Right lobe of liver (tissue), 6 donors: ENCODE data around the gene SPDYE1. TPM values are rescaled to one million over a fixed set of nuclear protein-coding genes. Genes with fewer than 3 reads are reported as not detected.
A peak's percentile ranks its signal among the peaks of the same experiment; 100 is the strongest.
"Not testable (repeated sequence)": the region's sequence is repeated elsewhere in the genome, so short reads cannot be mapped to it uniquely, and the experiment has no call there.

Experiments
- ATAC-seq, 4 donors: fragments of 200-7000 bp; cut with Tn5 transposase; one replicate each; pipeline ENCODE4 v1.9.1; 2020; ENCODE audit warnings: mild to moderate bottlenecking in 4 of 4, moderate library complexity in 4 of 4
- DNase-seq, 3 donors: peaks; one replicate each; pipeline ENCODE4 v3.0.0-alpha.2; 2020
- H3K27ac ChIP-seq, 3 donors: fragments of 200-600 bp; one replicate each; pipeline ENCODE4 v1.8.0; 2022
- H3K27me3 ChIP-seq, 2 donors: fragments of 200-600 bp; one replicate each; pipeline ENCODE4 v1.8.0; 2022
- H3K36me3 ChIP-seq, 4 donors: fragments of 200-600 bp; sonication (generic) in 1 of 4; one replicate each; pipeline versions ENCODE4 v1.5.1 to v1.8.0; 2017 to 2022; ENCODE audit warnings: control low read depth in 1 of 4
- H3K4me1 ChIP-seq, 4 donors: fragments of 200-600 bp; sonication (generic) in 1 of 4; one replicate each; pipeline versions ENCODE4 v1.5.1 to v1.8.0; 2017 to 2022; ENCODE audit warnings: control low read depth in 1 of 4
- H3K4me3 ChIP-seq, 3 donors: fragments of 200-600 bp; one replicate each; pipeline ENCODE4 v1.8.0; 2022
- H3K9me3 ChIP-seq, 4 donors: fragments of 200-600 bp; sonication (generic) in 1 of 4; one replicate each; pipeline versions ENCODE4 v1.5.1 to v1.8.0; 2017 to 2022; ENCODE audit warnings: control low read depth in 1 of 4
- CTCF ChIP-seq, 4 donors: fragments of 200-600 bp in 3 of 4; fragments of 450-650 bp in 1 of 4; IDR thresholded peaks; one replicate each; pipeline versions ENCODE4 v1.5.1 to v1.8.0; 2016 to 2022; ENCODE audit warnings: antibody characterized with exemption in 4 of 4, mild to moderate bottlenecking in 2 of 4
- POLR2A ChIP-seq: fragments of 450-650 bp; IDR thresholded peaks from one replicate; pipeline ENCODE4 v1.6.1; 2017; ENCODE audit warnings: antibody characterized with exemption, mild to moderate bottlenecking
- WGBS: methylation state at CpG from one replicate; pipeline ENCODE4 v1.1.6; 2018; ENCODE audit warnings: low coverage, low lambda C conversion rate; ENCODE audit not compliant: insufficient coverage; ENCODE audit errors: missing lambda C conversion rate; 5-methylcytosine and 5-hydroxymethylcytosine counted together
- intact Hi-C, 2 donors: fragments of 100-400 bp; cut with DNase I; formaldehyde crosslinking; loops; one replicate each; pipeline versions ENCODE4 v1.11.2 to v1.14.1; 2022
- total RNA-seq, 6 experiments: library from RNA; depleted of rRNA in 2 of 6; stranded (reverse); fragments of >200 nt in 2 of 6; fragmentation: NEBNext Ultra II Directional in 3 of 6; extraction: Animal tissue kit (Norgen Biotek cat#: 25700) in 3 of 6; gene quantifications; one replicate each; pipeline versions ENCODE4 v1.1.0 to v1.2.4, GENCODE V29; 2016 to 2023
- donor health status: DM: no; HTN: yes; CAD: no.
- donor health status: DM: no; HTN: no; CAD: no.
- donor health status: DM: no; HTN: no; CAD: no.
- donor health status: DM: no; HTN: yes; CAD: no.
- donor health status: DM: no; HTN: yes; CAD: no.

Gene SPDYE1
- total RNA-seq, 6 experiments from 2014 or later: not detected

- H3K27ac ChIP-seq, H3K9me3 ChIP-seq, H3K4me3 ChIP-seq, H3K4me1 ChIP-seq, H3K27me3 ChIP-seq, intact Hi-C loops, DNase-seq, H3K36me3 ChIP-seq: not testable (repeated sequence)
- 100% methylated on average over 1 of the region's 6 CpGs for WGBS
- peak in 2 of 4 donors; percentile 33 to 64 for ATAC-seq
Measured at GRCh38 chr7:43994681-43995080, 3.0 kb upstream of the SPDYE1 start.

DNA sequence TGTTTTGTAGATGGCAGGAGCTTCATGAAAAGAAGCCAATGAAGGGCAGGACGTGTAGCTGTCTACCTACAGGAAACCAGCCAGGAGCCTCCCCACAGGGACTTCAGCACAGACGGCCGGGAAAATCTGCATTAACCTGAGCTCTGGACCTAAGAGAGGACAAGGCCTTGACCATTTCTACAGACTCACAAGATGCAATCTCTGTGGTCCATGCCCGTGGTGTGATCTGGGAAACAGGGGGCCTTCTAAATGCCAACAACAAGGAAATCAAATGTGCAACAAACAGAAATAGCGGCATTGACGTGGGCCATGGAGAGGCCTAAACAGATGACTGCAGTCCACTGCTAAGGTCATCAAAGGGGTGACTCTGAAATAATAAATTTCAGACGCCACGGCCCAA lies 14.4 kb downstream of the SPDYE1 start:
- WGBS: 77% methylated on average over 5 of the region's 8 CpGs
- H3K27me3 ChIP-seq, ATAC-seq, H3K9me3 ChIP-seq, H3K4me1 ChIP-seq, DNase-seq, H3K27ac ChIP-seq, H3K4me3 ChIP-seq, H3K36me3 ChIP-seq, intact Hi-C loops: not testable (repeated sequence)

DNA sequence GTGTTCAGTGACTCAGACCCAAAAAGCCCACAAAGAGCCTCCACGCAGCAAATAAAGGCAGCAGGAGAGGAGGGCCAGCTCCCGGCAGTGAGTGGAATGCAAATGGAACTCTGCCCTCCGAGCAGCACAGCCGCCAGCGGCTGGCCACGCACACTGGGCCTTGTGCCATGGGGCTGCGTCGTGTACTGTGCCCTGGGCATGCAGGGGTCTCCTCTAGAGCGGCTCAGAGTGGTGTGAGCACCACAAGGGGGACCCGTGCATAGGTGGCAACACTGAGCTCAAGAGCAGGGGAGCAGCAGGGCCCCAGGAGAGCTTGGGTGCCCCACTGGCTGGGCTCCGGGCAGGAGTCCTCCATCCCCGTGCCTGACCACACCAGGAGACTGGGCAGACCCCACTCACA lies 17.4 kb downstream of the SPDYE1 start:
- intact Hi-C loops: not testable (repeated sequence)
- WGBS: no CpG with 5 or more reads among the region's 12 CpGs

GRCh38 chr7:44018857-44019807 lies 21.4 kb downstream of the SPDYE1 start:
- peak; percentile 94 to 97 (median 94) for ATAC-seq
- WGBS: under 1% methylated on average over 23 of the region's 63 CpGs
- H3K4me1 ChIP-seq, H3K27me3 ChIP-seq, intact Hi-C loops, H3K9me3 ChIP-seq, H3K36me3 ChIP-seq: not testable (repeated sequence)
- Histone ChIP-seq H3K4me3 (peak overlapping the region; percentile 76 to 82 (median 77)), H3K27ac (peak overlapping the region in 2 of 3 donors; percentile 49 to 62)
- peak; percentile 67 to 87 (median 74) for TF ChIP-seq CTCF (IDR thresholded peaks at IDR 0.05)
- TF ChIP-seq POLR2A: peak; percentile 86
- DNase-seq: peak; percentile 98

More for the DNA sequence above, 17.4 kb downstream of the SPDYE1 start:
- not testable (repeated sequence) for H3K4me1 ChIP-seq, H3K4me3 ChIP-seq, H3K36me3 ChIP-seq, H3K9me3 ChIP-seq, H3K27me3 ChIP-seq, DNase-seq, H3K27ac ChIP-seq
- ATAC-seq: peak in 3 of 4 donors; percentile 4 to 31 (median 12)

- H3K4me1 ChIP-seq, DNase-seq, H3K4me3 ChIP-seq, H3K36me3 ChIP-seq, intact Hi-C loops, H3K9me3 ChIP-seq, ATAC-seq, H3K27ac ChIP-seq, H3K27me3 ChIP-seq: not testable (repeated sequence)
- 75% methylated on average over 3 of the region's 6 CpGs for WGBS
Measured at GRCh38 chr7:44019825-44020224, 22.1 kb downstream of the SPDYE1 start.

DNA sequence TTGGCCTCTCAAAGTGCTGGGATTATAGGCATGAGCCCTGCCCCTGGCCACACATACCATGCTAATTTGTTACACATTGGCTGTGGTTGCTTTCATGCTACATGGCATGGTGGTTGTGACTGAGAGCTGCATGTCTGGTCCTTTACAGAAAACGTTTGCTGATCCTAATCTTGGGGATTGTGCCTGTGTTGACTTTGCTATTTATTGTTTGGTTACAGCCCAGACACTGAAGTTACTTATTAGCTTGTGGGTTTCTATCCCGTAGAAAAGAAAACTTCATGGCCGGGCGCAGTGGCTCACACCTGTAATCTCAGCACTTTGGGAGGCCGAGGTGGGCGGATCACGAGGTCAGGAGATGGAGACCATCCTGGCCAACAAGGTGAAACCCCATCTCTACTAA lies 24.4 kb downstream of the SPDYE1 start:
- H3K9me3 ChIP-seq, H3K4me3 ChIP-seq, H3K36me3 ChIP-seq, intact Hi-C loops, DNase-seq, H3K4me1 ChIP-seq, H3K27me3 ChIP-seq: not testable (repeated sequence)
- 20% methylated on average over 6 of the region's 7 CpGs for WGBS
- ATAC-seq: peak; percentile 58 to 72 (median 62)
- peak overlapping the region in 2 of 3 donors; percentile 20 to 55 for H3K27ac ChIP-seq

GRCh38 chr7:44022796-44023467 lies 25.2 kb downstream of the SPDYE1 start:
- intact Hi-C loops, H3K36me3 ChIP-seq, H3K4me1 ChIP-seq, H3K4me3 ChIP-seq, H3K9me3 ChIP-seq, ATAC-seq, DNase-seq, H3K27me3 ChIP-seq: not testable (repeated sequence)
- peak overlapping the region in 1 of 3 donors; percentile 55 for H3K27ac ChIP-seq
- 80% methylated on average over 4 of the region's 6 CpGs for WGBS

DNA sequence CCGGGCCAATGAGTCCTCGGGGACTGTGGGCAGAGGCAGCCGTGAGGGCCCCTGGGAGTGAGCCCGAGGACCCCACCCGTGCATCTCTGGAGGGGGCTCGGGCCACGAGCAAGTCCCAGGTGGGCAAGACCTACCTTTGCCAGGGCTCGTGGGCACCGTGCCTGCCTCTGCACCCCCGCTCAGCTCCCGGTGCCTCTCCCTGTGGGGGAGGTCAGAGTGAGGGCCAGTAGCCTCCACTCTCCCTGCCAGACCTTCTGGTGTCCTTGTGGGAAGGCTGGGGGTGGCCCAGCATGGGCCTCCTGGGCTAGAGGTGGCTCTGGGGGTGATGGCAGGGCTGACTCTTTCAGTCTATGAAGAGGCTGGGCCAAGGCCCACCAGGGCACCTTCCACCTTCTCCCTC lies 31.7 kb downstream of the SPDYE1 start:
- H3K4me1 ChIP-seq, H3K36me3 ChIP-seq, intact Hi-C loops, H3K4me3 ChIP-seq, H3K27ac ChIP-seq, H3K9me3 ChIP-seq, DNase-seq, H3K27me3 ChIP-seq: not testable (repeated sequence)
- peak in 1 of 4 donors; percentile 40 for ATAC-seq
- WGBS: no CpG with 5 or more reads among the region's 11 CpGs

DNA sequence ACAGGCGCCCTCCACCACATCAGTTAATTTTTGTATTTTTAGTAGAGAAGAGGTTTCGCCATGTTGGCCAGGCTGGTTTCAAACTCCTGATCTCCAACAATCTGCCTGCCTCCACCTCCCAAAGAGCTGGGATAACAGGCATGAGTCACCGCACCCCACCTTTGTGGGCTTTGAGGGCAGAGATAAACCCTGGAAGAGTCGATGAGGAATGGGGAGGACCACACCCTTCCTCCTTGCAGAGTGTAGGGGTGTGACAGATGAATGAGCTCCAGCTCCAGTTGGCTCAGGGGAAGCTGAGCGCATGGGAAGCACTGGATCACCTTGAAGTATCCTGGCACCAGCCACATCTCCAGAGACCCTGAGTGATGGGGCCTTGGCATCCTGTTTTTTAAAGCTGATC lies 32.3 kb downstream of the SPDYE1 start:
- H3K4me1 ChIP-seq, ATAC-seq, H3K4me3 ChIP-seq, H3K27me3 ChIP-seq, H3K36me3 ChIP-seq, intact Hi-C loops, H3K27ac ChIP-seq, DNase-seq, H3K9me3 ChIP-seq: not testable (repeated sequence)
- WGBS: no CpG with 5 or more reads among the region's 5 CpGs

DNA sequence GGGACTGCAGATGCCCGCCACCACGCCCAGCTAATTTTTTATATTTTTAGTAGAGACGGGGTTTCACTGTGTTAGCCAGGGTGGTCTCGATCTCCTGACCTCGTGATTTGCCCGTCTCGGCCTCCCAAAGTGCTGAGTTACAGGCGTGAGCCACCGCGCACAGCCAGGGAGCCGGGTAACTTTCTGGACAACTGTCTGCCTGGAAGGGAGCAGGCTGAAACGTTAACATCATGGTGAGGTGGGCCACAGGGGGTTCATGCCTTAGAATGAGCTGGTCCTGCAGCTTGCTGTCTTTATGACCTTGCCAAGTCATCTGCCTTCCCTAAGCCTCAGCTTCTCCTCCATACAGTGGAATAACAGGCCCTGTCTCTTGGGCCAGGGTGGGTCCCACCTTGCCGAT lies 33.6 kb downstream of the SPDYE1 start:
- intact Hi-C loops: not testable (repeated sequence)

More for the DNA sequence above, 33.6 kb downstream of the SPDYE1 start:
- not testable (repeated sequence) for ATAC-seq, H3K9me3 ChIP-seq, H3K27me3 ChIP-seq, H3K4me1 ChIP-seq, H3K27ac ChIP-seq, H3K36me3 ChIP-seq, H3K4me3 ChIP-seq
- WGBS: 80% methylated on average over 2 of the region's 13 CpGs
- peak in 1 of 3 donors; percentile 14 for DNase-seq
